Measurements from ENCODE around the gene TPM2. TPM values are rescaled to one million over a fixed set of nuclear protein-coding genes. Genes with fewer than 3 reads are reported as not detected.

The TPM2 gene
- total and polyA plus RNA-seq, 10 of the 15 experiments (the other 5 are each of a cell fraction or from before 2014, with no cell fraction given) = 0.11 to 9.3 (median 1.1) TPM

GRCh38 chr9:35666045-35666444, 23.7 kb downstream of the TPM2 start:
- H3K27ac ChIP-seq (ENCODE audit: control insufficient read depth, insufficient read depth) = no peak overlapping the region
- no peak overlapping the region for H3K9ac ChIP-seq (ENCODE audit: control insufficient read depth, insufficient read depth, low read length)
- POLR2A ChIA-PET = interaction anchor here (1.0 to 10.9 kb wide), 7 partner anchors 9 to 84 kb away, joined by 3 to 163 read pairs (median 12); partner anchors contain the start of genes CREB3, SIT1 and TLN1
- intact Hi-C loops (cut with micrococcal nuclease; ENCODE audit: unreplicated experiment) (no loop called here), in situ Hi-C loops (cut with MboI) (loop anchor here (5.0 kb wide), 1 partner anchor 56 kb away; no protein-coding TSS in a partner anchor)
- H3K27me3 ChIP-seq (replicated peaks in 1 of 2; ENCODE audit: control insufficient read depth in 2 of 2, insufficient read depth in 2 of 2, low read length in 1 of 2) = no peaks in the 10 kb centered on the region
- no peak overlapping the region for H3K4me3 ChIP-seq
- peaks cover 27% of the 10 kb centered on the region for H3K4me1 ChIP-seq (ENCODE audit: control insufficient read depth, insufficient read depth, low read length)
- H3K36me3 ChIP-seq (ENCODE audit: control insufficient read depth in 2 of 2, insufficient read depth in 2 of 2, low read length in 1 of 2) = peaks cover 4% of the 10 kb centered on the region in 2 experiments; a peak in 2 of 4 replicates
- CTCF ChIA-PET = interaction anchor here (0.8 to 13.5 kb wide), 9 partner anchors 9 to 83 kb away, joined by 3 to 227 read pairs (median 6); partner anchors contain the start of genes CREB3, GBA2, RGP1 and SIT1
- no peaks in the 10 kb centered on the region for H3K9me3 ChIP-seq (replicated peaks; ENCODE audit: control insufficient read depth, insufficient read depth, low read length)
- H3K4me2 ChIP-seq (ENCODE audit: control insufficient read depth, insufficient read depth) = no peak overlapping the region
- BruUV-seq (replicated peaks) = no TSS peak
- RAD21 ChIA-PET (ENCODE audit: unreplicated experiment) = interaction anchor here (0.5 to 9.7 kb wide), 10 partner anchors 8 to 90 kb away, joined by 3 to 95 read pairs (median 6); partner anchors contain the start of genes CCDC107, CREB3, RMRP and SIT1
- DNase-seq (ENCODE audit: low read depth, low spot score) (no peak), FAIRE-seq (no peak), ATAC-seq (no peak)
- H4K20me1 ChIP-seq (ENCODE audit: control insufficient read depth, insufficient read depth) = no peaks in the 10 kb centered on the region
- 96% methylated on average over 1 of the region's 1 CpG for WGBS (ENCODE audit: insufficient coverage, insufficient replicate concordance, low lambda C conversion rate, missing lambda C conversion rate)
- H2AFZ ChIP-seq (ENCODE audit: control insufficient read depth, low read depth, low read length) = no peak overlapping the region
- SMC1A ChIA-PET (ENCODE audit: uncharacterized antibody, unreplicated experiment) = interaction anchor here (0.6 to 12.5 kb wide), 7 partner anchors 8 to 64 kb away, joined by 3 to 145 read pairs (median 3); partner anchors contain the start of genes CREB3, RMRP and TLN1
- H3K79me2 ChIP-seq (ENCODE audit: control insufficient read depth, insufficient read depth, low read length) = peaks cover 22% of the 10 kb centered on the region
- TF ChIP-seq SUPT20H (IDR thresholded peaks at IDR 0.05; ENCODE audit: borderline replicate concordance, control insufficient read depth, low read depth, low read length) (no peak), TCF12 (IDR thresholded peaks at IDR 0.05; ENCODE audit: low read depth, low read length) (no peak), CEBPZ (IDR thresholded peaks at IDR 0.05; ENCODE audit: low read depth, low read length) (no peak), BRCA1 (IDR thresholded peaks at IDR 0.05; ENCODE audit: low read depth, low read length) (no peak), HDGF (IDR thresholded peaks at IDR 0.05) (no peak), RELB (IDR thresholded peaks at IDR 0.05; ENCODE audit: low read depth) (no peak), DPF2 (IDR thresholded peaks at IDR 0.05) (no peak), ASH2L (IDR thresholded peaks at IDR 0.05; ENCODE audit: borderline replicate concordance, low read depth) (no peak), ZNF217 (IDR thresholded peaks at IDR 0.05) (no peak), HSF1 (IDR thresholded peaks at IDR 0.05; ENCODE audit: low read depth, low read length) (no peak), HCFC1 (IDR thresholded peaks at IDR 0.05; ENCODE audit: low read length) (no peak), STAT1 (conservative IDR thresholded peaks at IDR 0.05) (no peak), E2F8 (IDR thresholded peaks at IDR 0.05; ENCODE audit: low read depth, partially characterized antibody) (no peak), NR2F1 (conservative IDR thresholded peaks at IDR 0.05) (no peak)
